GM23248 (cell line): ENCODE data around the gene NTNG1. TPM values are rescaled to one million over a fixed set of nuclear protein-coding genes. Genes with fewer than 3 reads are reported as not detected.
A peak's percentile ranks its signal among the peaks of the same experiment; 100 is the strongest.

Source experiments
- DNase-seq: peaks from one replicate; pipeline ENCODE4 v3.0.0-alpha.2; 2015
- H2AFZ ChIP-seq: fragments of 200-600 bp; sonication (generic); 2 replicates; pipeline ENCODE4 v1.6.1; 2016; ENCODE audit warnings: antibody characterized with exemption
- H3F3A ChIP-seq: fragments of 200-600 bp; sonication (generic); 2 replicates; pipeline ENCODE4 v1.6.1; 2016; ENCODE audit warnings: mild to moderate bottlenecking, antibody characterized with exemption, mixed run types; ENCODE audit not compliant: insufficient read depth
- H3K27ac ChIP-seq: fragments of 200-600 bp; sonication (generic); 2 replicates; pipeline ENCODE4 v1.5.1; 2016; ENCODE audit warnings: mild to moderate bottlenecking
- H3K27me3 ChIP-seq: fragments of 200-600 bp; sonication (generic); replicated peaks from 2 replicates; pipeline ENCODE4 v1.6.1; 2016; ENCODE audit warnings: mild to moderate bottlenecking; ENCODE audit not compliant: insufficient read depth
- H3K36me3 ChIP-seq: fragments of 200-600 bp; sonication (generic); 2 replicates; pipeline ENCODE4 v1.6.1; 2016; ENCODE audit warnings: low read depth, mild to moderate bottlenecking
- H3K4me1 ChIP-seq: fragments of 200-600 bp; sonication (generic); 2 replicates; pipeline ENCODE4 v1.6.1; 2016; ENCODE audit warnings: mild to moderate bottlenecking; ENCODE audit not compliant: insufficient read depth
- H3K4me2 ChIP-seq: fragments of 200-600 bp; sonication (generic); one replicate; pipeline ENCODE4 v1.6.1; 2016; ENCODE audit warnings: mild to moderate bottlenecking; ENCODE audit not compliant: unreplicated experiment
- H3K4me3 ChIP-seq: fragments of 200-600 bp; sonication (generic); 2 replicates; pipeline ENCODE4 v1.5.1; 2016; ENCODE audit warnings: mild to moderate bottlenecking
- H3K79me2 ChIP-seq: fragments of 200-600 bp; sonication (generic); 2 replicates; pipeline ENCODE4 v1.6.1; 2016; ENCODE audit warnings: mild to moderate bottlenecking; ENCODE audit not compliant: insufficient read depth
- H3K9ac ChIP-seq: fragments of 200-600 bp; sonication (generic); 2 replicates; pipeline ENCODE4 v1.6.1; 2016; ENCODE audit warnings: mild to moderate bottlenecking
- H3K9me2 ChIP-seq: fragments of 200-600 bp; sonication (generic); 2 replicates; pipeline ENCODE4 v1.6.1; 2016; ENCODE audit warnings: mixed run types, mild to moderate bottlenecking, moderate library complexity; ENCODE audit not compliant: insufficient read depth
- H3K9me3 ChIP-seq: fragments of 200-600 bp; sonication (generic); one replicate; pipeline ENCODE4 v1.6.1; 2017; ENCODE audit warnings: low read depth
- H4K20me1 ChIP-seq: fragments of 200-600 bp; sonication (generic); 2 replicates; pipeline ENCODE4 v1.6.0; 2016; ENCODE audit not compliant: insufficient read depth
- EZH2 ChIP-seq: fragments of 200-600 bp; sonication (generic); IDR thresholded peaks from 2 replicates; pipeline ENCODE4 v1.6.1; 2018; ENCODE audit warnings: antibody characterized with exemption, mild to moderate bottlenecking; ENCODE audit not compliant: insufficient read depth, poor library complexity, severe bottlenecking
- EZH2phosphoT487 ChIP-seq: fragments of 200-600 bp; sonication (generic); IDR thresholded peaks from 2 replicates; pipeline ENCODE4 v1.6.1; 2018; ENCODE audit warnings: antibody characterized with exemption, moderate library complexity, mild to moderate bottlenecking, low read depth; ENCODE audit not compliant: insufficient read depth
- WGBS, 2 experiments: methylation state at CpG; one replicate each; pipeline ENCODE4 v1.1.6; 2015 to 2017; ENCODE audit warnings: low lambda C conversion rate in 2 of 2, low coverage in 1 of 2; ENCODE audit errors: missing lambda C conversion rate in 2 of 2; 5-methylcytosine and 5-hydroxymethylcytosine counted together
- in situ Hi-C: fragments of 300-500 bp; cut with MboI; formaldehyde crosslinking; loops from 2 replicates; pipeline ENCODE4 v1.15.0; 2020
- polyA plus RNA-seq: library from polyadenylated mRNA; unstranded; fragments of >200 nt; fragmentation: Nextera tagmentation; extraction: Ambion mirVana; gene quantifications from 2 replicates; pipeline ENCODE4 v1.2.1, GENCODE V29; 2016
- total RNA-seq: library from RNA; depleted of rRNA; stranded (reverse); fragments of >200 nt; shearing (Covaris generic); gene quantifications from 2 replicates; pipeline ENCODE4 v1.2.3, GENCODE V29; 2014

Gene NTNG1
- total and polyA plus RNA-seq, 2 experiments from 2014 or later: 14.4 to 16.0 TPM

DNA sequence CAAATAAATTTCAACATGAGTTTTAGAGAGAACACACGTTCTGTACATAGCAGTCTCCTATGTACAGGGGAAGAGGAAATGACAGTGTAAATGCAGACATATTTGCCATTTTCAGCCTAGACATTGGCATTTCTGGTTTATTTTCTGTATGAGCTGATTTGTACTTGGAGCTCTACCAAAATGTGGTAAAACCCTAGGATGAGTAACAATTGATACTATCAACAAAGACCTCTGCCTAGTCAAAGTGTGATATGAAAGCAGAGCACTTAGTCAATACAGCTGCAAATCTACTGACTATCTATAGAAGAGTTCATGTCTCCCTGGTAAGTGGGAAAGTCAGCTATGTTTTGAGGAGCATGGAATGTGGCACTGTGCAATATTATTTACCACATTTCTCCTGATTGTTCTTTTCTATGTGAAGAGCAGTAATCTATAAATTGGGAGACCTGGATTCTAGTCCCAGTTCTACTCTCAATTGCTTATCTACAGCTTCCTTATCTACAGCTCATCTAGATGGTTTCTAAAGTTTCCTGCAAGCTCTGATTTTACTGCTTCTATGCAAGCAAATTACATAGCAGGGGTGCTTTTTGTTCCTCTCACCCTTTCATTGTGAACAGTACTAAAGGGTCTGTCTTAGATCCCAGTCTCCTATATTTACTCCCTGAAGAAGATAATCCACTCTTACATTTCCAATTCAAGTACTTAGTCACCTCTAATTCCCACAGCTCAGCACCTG lies 334.2 kb downstream of the NTNG1 start:
- Histone ChIP-seq H2AFZ (no peak overlapping the region), H3K27ac (no peak overlapping the region), H3K4me3 (no peak overlapping the region), H3K79me2 (no peaks in the 10 kb centered on the region), H3K4me2 (no peak overlapping the region), H3K9me3 (no peaks in the 10 kb centered on the region), H3K36me3 (no peaks in the 10 kb centered on the region), H3F3A (no peaks in the 10 kb centered on the region), H3K9ac (no peak overlapping the region), H3K9me2 (no peaks in the 10 kb centered on the region), H3K4me1 (peaks cover 9% of the 10 kb centered on the region; the same call in 1 of the 2 replicates), H4K20me1 (no peaks in the 10 kb centered on the region), H3K27me3 (no peaks in the 10 kb centered on the region)
- DNase-seq: peak; percentile 38
- 45 to 46% methylated on average over 1 of the region's 1 CpG for WGBS, 2 experiments
- no peak for TF ChIP-seq EZH2
- TF ChIP-seq EZH2phosphoT487: no peak
- in situ Hi-C loops: no loop called here

DNA sequence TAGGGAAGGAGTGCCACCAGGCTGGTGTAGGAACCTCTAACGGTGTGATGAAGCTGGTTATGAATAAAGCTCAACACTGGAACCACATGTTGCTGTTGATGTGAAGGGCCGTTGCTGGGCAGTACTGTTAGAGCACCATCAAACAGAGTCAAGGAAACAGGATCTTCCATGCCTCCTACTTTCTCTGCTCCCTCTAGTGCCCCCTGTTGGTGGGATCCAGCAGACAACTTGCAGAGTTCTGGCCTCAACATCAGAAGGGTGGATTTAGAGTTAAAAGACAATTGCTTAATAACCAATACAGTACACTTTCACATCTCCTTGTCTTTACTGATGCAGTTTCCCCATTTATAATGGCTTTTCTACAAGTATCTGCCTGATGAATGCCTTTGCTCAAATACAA lies 336.4 kb downstream of the NTNG1 start:
- WGBS, 2 experiments: 74 to 77% methylated on average over 2 of the region's 2 CpGs
- no peak for TF ChIP-seq EZH2phosphoT487
- no peak for TF ChIP-seq EZH2
- in situ Hi-C loops: no loop called here

DNA sequence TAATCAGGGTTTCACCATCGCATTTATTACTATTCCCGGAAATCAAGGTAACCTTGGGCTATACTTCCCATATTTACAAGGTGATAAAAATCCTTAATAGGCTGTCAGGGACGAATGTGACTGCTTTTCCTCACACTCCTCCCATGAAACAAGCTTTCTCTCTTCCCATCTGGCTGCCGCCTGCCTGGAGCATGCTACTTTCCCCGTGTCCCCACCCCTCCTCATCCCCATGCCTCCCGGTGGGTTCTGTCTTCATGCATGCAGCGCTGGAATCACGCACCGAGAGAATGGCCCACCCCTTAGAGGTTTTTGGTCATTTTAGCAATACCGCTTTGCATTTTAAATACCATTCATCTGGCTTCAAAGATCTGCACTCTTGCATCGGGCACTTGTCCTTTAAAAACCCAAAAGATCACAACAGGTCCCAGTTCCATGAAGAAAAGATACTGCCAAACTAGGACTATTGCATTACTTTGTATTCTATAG lies 339.1 kb downstream of the NTNG1 start:
- Histone ChIP-seq H3K4me2 (no peak overlapping the region), H3K9ac (no peak overlapping the region), H3K36me3 (no peaks in the 10 kb centered on the region), H3K27me3 (no peaks in the 10 kb centered on the region), H3K27ac (no peak overlapping the region), H3K9me3 (no peaks in the 10 kb centered on the region), H3K9me2 (no peaks in the 10 kb centered on the region), H3K79me2 (no peaks in the 10 kb centered on the region), H4K20me1 (no peaks in the 10 kb centered on the region), H3K4me3 (no peak overlapping the region), H3F3A (no peaks in the 10 kb centered on the region), H3K4me1 (peaks cover 6% of the 10 kb centered on the region; the same call in 1 of the 2 replicates), H2AFZ (no peak overlapping the region)
- TF ChIP-seq EZH2: no peak
- TF ChIP-seq EZH2phosphoT487: no peak
- WGBS, 2 experiments: 49 to 54% methylated on average over 11 of the region's 11 CpGs
- in situ Hi-C loops: no loop called here
- DNase-seq: no peak

More for the DNA sequence above, 336.4 kb downstream of the NTNG1 start:
- Histone ChIP-seq H3K9ac (no peak overlapping the region), H3K4me1 (peaks cover 9% of the 10 kb centered on the region; the same call in 1 of the 2 replicates), H3K9me2 (no peaks in the 10 kb centered on the region), H3K36me3 (no peaks in the 10 kb centered on the region), H3K27ac (no peak overlapping the region), H2AFZ (no peak overlapping the region), H3K27me3 (no peaks in the 10 kb centered on the region), H4K20me1 (no peaks in the 10 kb centered on the region), H3F3A (no peaks in the 10 kb centered on the region), H3K79me2 (no peaks in the 10 kb centered on the region), H3K4me2 (no peak overlapping the region), H3K9me3 (no peaks in the 10 kb centered on the region), H3K4me3 (no peak overlapping the region)
- no peak for DNase-seq

GRCh38 chr1:107480548-107481415 lies 339.9 kb downstream of the NTNG1 start:
- Histone ChIP-seq H3K27ac (no peak overlapping the region), H3K4me3 (peak overlapping the region; percentile 30; the same call in 1 of the 2 replicates), H3K4me1 (no peaks in the 10 kb centered on the region), H3K9me3 (no peaks in the 10 kb centered on the region), H3K9ac (no peak overlapping the region), H4K20me1 (no peaks in the 10 kb centered on the region), H3K9me2 (no peaks in the 10 kb centered on the region), H3K36me3 (no peaks in the 10 kb centered on the region), H3K27me3 (no peaks in the 10 kb centered on the region), H2AFZ (peak overlapping the region; percentile 60), H3K79me2 (no peaks in the 10 kb centered on the region), H3F3A (no peaks in the 10 kb centered on the region), H3K4me2 (peak overlapping the region; percentile 0)
- 29 to 30% methylated on average over 33 to 37 of the region's 37 CpGs for WGBS, 2 experiments
- TF ChIP-seq EZH2: no peak
- no peak for TF ChIP-seq EZH2phosphoT487
- DNase-seq: peak; percentile 44
- in situ Hi-C loops: no loop called here
